Brain pericyte (primary cell): ENCODE measurements around the gene CYP4F2.
"Not testable (repeated sequence)": the region's sequence is repeated elsewhere in the genome, so short reads cannot be mapped to it uniquely, and the experiment has no call there.

ENCODE experiments used
- DNase-seq: peaks from one replicate; pipeline ENCODE4 v3.0.0-alpha.2; 2012; ENCODE audit warnings: low read depth, low spot score

The CYP4F2 gene

GRCh38 chr19:15897738-15898276 is at the start of gene CYP4F2:
TSS of gene CYP4F2 (minus strand) at chr19:15898074. CDS start at chr19:15897611, 463 bp downstream.
- no peak for DNase-seq

DNA sequence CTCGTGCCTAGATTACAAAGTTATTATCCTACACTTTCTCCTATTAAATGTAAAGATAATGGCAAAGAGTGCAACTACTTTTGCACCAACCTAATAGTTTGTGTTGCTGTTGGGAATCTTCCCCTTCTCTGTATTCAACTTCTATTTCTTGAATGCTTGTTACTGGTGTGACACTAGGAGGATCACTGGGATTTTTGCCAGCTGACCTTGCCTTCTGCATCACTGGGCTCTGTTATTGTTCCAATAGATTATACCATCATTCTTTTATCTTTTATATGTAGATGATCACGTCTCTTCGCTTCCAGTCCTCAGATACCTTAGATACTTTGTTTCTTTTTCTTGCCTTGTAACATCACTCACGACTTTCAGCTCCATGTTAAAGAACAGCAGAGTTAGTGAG is 47.4 kb upstream of the CYP4F2 start:
- no peak for DNase-seq

DNA sequence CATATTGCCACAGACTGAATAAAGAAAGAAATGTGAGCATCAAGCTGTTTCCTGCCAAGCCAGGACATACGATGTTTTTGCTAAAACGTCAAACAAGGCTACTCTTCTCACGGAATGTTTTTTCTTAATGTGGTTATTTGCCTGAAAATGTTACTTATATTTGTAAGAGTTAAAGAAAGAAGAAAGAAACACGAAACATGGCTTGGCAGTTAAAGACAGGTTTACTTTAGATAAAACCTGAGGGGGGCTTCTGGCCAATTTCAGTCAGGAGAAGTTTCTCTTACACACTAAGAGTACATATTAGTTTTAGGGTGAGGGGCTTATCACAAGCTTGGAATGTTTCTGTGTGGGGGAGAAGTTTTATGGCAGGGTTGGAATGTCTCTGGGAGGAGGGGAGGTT is 46.5 kb upstream of the CYP4F2 start:
- no peak for DNase-seq

- no peak for DNase-seq
Observed at GRCh38 chr19:15937771-15938170, 39.9 kb upstream of the CYP4F2 start.

DNA sequence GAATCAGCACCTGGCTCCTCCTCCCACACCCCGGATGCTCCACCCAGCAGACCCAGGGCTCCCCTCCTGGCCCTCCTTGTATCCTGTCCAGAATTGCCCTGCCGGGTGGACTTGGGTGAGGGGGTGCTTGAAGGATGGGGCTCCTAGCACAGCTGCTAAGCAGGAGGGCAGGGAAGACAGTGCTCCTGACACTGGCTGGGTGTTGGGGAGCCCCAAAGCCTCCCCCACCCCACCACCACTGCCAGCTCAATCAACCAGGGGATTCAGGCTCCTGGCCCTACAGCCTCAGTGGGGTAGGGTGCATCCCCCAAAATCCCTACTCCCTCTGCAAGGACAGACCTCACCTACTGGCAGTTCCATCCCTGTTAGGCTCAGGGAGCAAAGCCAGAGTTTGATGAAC is 39.1 kb upstream of the CYP4F2 start:
- DNase-seq: no peak

DNA sequence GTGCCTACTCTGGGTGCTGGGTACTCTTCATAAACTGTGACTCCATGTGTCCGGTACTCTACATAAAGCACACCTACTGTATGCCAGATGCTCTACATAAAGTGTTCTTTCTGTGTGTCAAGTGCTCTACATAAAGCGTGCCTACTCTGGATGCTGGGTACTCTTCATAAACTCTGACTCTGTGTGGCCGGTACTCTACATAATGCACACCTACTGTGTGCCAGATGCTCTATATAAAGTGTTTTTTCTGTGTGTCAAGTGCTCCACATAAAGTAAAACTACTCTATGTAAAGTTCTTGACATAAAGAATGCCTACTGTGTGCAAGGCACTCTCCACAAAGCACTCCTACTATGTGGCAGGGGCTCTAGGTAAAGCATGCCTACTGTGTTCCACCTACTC is 38.3 kb upstream of the CYP4F2 start:
- DNase-seq: no peak

DNA sequence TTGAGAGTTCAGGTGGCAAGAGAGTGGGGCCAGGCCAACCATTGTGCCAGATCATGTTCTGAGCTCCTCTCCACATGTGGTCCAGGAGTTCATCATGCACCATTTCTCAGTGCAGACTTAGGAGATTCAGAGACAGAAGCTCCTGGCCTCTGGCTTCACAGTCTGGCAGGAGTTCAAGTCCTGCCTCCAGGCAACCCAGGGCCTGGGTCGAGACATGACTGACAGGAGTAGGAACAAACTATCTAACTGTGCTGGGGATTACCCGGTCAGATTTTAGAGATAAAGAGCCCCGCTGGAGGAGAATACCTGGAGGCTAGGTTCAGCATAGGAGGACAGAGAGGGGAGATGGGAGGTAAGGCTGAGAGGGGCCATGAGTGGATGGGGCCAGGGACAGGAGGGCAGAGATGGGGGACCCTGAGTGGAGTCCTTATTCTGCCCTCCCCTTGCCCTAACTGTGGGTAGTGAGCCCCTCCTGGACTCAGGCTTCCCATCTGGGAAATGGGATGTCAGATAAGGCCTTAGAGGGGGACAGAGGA is 37.4 kb upstream of the CYP4F2 start:
- no peak for DNase-seq

DNA sequence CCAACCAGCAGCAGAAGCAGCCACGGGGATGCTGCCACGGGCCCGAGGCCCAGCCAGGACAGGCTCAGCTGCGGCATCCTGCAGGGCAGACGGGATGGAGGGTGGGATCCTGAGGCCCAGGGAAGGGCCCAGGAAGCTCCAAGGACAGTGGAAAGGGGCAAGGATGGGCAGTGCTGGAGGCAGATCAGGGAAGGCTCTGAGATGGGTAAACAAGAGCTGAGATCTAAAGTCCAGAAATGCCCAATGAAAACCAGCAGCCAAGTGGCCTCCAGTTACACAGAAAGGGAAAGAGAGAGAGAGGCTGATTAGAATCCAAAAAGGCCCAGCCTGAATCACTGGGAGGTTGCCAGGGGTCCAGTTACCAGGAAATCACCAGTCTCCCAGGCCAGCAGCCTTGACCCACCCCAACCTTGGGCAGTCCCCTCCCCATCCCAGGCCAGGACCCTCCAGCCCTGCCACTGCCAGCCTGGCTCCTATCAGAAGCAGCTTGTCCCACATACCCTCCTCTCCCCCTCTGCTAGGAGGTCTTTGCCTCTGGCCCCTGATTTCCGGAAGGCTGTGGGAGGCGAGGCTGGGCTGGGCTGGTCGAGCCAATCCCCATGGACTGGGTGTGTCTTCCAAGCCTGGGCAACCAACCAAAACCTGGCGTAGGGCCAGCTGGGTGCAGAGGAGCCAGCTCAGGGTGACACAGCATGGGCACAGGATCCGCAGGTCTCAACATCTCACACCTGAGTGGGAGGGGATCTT is 36.6 kb upstream of the CYP4F2 start, which contains the start of gene CYP4F11:
Gene CYP4F11, minus strand, starts transcription at position 198 of the 747 bp plus-strand sequence. Its CDS starts 121 bp downstream, at position 77.
- no peak for DNase-seq

- DNase-seq: not testable (repeated sequence)
Observed at GRCh38 chr19:15933761-15934331, 36.0 kb upstream of the CYP4F2 start.

DNA sequence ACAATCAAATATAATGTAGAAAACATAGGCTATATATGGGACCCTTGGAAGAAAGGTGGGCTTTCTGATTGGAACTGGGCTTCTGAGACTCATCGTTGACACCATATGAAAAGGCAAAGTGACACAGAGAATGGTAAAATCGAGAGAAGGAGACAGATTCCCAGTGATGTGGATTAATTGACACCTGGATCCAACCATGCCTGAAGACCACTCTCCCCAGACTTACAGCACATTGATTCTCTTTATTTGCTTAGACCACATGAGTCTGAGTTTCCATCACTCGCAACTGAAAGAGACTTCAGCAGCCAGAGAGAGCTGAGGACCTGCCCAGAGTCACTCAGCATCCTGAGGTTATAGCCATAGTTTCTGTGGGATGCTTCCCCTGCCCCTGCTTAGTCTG is 30.4 kb upstream of the CYP4F2 start:
- no peak for DNase-seq

DNA sequence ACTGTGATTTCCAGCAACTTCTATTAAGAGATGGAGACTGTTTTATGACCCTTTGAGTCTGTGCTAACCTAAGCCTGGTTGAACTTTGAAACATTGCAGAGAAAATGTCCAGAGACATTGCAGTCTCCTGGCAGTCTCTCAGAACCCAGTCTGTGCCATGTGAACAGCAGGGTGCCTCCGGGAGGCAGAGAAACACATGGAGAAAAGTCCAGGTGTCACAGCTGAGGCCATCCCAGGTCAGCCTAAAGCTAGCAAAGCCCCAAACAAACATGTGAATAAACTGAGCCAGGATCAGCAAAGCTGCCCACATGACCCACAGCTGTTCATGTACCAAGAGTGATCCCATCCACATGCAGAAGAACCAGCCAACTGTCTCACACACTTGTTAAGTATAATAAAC is 28.6 kb upstream of the CYP4F2 start:
- no peak for DNase-seq

- DNase-seq: no peak
Observed at GRCh38 chr19:15923702-15924101, 25.8 kb upstream of the CYP4F2 start.

GRCh38 chr19:15922021-15922420 is 24.1 kb upstream of the CYP4F2 start:
- no peak for DNase-seq

GRCh38 chr19:15919243-15919642 is 21.4 kb upstream of the CYP4F2 start:
- no peak for DNase-seq

DNA sequence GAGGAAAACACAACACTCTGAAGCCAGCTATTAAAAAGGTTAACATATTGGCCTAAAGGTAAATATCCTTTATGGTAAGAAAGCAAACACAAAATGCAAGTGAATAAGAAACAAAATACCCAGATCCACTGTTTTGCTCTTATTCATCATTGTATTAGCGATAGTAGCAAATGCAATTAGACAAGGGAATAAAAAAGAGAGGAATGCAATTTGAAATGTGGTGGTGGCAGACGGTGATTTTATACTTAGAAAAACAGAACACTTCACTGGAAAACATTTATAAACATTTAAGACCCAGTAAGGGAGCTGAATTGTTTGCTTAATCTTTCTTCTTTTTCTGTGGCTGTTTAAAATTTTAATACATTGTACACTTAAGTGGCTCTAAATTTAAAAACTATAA is 17.2 kb upstream of the CYP4F2 start:
- no peak for DNase-seq

DNA sequence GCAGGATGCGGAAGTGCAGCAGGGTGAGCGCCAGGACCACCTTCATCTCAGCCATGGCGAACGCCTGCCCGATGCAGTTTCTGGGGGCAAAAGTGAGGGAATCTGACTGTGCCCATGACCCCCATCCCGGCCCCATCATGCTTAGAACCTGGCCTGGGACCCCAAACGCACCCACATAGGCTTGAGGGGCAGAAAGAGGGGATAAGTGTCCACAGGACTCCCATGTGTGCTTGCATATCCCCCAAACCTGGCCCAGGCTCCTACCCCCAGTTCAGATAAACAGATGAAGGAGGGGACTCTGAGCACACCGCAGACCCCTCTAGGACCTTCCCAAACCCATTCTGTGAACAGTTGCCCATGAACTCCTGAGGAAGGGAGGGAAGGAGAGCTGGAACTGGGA is 16.0 kb upstream of the CYP4F2 start:
- no peak for DNase-seq

DNA sequence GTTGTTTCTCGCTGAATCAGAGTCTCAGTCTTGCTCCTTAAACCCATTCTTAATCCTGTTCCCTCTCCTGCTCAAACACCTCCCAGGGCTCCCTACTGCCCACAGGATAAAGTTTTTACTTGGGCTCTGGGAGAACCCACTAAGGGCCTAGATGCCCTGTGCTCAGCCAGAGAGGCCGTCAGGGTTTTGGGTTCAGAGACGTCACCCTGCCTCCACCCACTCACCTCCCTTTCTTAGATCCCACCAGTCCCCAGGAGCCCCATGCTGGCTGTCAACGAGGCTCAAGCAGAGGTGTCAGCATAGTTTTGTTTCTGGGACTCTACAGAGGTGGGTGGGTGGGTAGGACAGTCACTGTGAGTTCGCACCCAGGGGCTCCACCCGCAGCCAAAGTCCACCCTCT is 15.5 kb upstream of the CYP4F2 start:
- no peak for DNase-seq

DNA sequence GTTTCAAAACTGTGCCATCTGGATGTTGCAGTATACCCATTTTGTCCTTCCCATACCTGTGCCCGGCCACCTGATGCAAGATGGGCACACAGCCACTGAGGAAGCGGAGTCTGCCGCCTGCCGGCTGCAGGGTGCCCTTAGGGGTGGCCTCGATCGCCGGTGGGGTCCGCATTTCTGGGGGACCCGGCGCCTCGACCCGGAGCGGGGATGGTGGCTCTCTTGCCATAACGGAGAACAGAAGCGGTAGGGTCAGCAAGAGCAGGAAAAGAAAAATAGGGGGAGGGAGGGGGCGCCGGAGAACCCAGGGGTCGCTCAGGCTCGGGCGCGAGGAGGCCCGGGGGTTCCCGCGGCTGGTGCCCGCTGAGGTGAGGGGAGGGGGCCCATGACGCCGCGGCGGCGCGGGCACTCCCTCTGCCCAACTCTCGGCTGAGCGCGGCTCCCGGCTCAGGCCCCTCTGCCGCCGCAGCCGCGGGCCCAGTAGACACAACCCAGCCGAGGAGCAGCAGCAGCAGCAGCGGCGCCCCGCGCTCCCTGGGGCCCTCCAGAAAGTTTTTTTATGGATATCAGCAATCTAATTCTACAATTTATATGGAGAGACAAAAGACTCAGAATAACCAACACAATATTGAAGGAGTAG is 13.8 kb upstream of the CYP4F2 start:
- DNase-seq: no peak

DNA sequence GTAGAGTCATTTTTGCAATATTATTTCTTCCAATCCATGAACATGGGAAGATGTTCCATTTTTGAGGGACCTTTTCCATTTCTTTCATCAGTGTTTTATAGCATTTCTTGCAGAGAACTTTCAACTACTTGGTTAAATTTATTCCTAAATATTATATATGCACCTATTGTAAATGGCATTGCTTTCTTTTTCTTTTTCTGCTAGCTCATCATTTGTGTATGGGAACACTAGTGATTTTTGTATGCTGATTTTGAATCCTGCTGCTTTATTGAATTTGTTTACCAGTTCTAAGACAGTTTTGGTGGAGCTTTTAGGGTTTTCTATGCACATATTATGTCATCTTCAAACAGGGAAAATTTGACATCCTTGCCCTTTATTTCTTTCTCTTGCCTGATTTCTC is 7.2 kb upstream of the CYP4F2 start:
- no peak for DNase-seq

- DNase-seq: not testable (repeated sequence)
Observed at GRCh38 chr19:15902898-15903297, 5.0 kb upstream of the CYP4F2 start.

DNA sequence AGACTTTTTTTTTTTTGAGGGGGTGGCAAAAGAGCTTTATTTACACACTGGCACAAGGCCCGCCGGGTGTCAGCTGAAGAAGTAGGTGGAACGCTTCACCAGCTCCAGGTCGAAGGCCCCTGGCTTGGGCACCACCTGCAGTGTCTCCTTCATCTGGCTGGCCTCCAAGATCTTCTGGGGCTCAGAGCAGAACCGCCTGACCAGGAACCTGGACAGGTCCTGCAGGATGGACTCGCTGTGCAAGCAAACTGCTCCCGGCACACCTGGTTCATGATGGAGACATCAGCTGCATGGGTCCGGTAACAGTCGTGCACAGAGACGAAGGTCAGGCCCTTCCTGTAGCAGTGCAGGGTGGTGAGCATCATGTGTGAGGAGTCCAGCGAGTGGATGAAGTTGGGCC is 4.4 kb upstream of the CYP4F2 start:
- no peak for DNase-seq

DNA sequence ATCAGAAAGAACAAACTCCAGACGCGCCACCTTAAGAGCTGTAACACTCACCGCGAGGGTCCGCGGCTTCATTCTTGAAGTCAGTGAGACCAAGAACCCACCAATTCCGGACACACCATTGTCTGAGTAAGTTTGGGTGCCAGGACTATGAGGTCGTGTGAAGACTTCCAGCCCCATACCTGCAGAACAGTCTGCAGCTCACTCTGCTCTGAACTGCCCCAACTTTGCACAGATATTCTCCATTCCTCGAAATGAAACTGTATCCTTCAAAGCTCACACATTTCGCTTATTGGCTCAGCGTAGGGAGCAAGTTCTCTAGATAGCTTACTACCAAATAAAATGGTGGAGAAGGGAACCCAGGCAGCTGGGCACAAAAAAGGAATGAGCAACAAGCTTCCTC is 2.6 kb upstream of the CYP4F2 start:
- no peak for DNase-seq
